Smooth muscle cell (in vitro differentiated cells): Measurements from ENCODE around the gene EVX2. TPM values are rescaled to one million over a fixed set of nuclear protein-coding genes. Genes with fewer than 3 reads are reported as not detected.

Experiments used
- DNase-seq: peaks from one replicate; lab custom pipeline; 2025; ENCODE audit not compliant: unreplicated experiment; lab: John Stamatoyannopoulos, UW
- H2AFZ ChIP-seq: fragments of 200-600 bp; sonication (generic); 2 replicates; pipeline ENCODE4 v1.6.0; 2016; ENCODE audit warnings: antibody characterized with exemption, low read depth, mild to moderate bottlenecking
- H3F3A ChIP-seq: fragments of 200-600 bp; sonication (generic); 2 replicates; pipeline ENCODE4 v1.6.0; 2017; ENCODE audit warnings: antibody characterized with exemption, low read depth
- H3K27ac ChIP-seq: fragments of 200-600 bp; sonication (generic); 2 replicates; pipeline ENCODE4 v1.5.1; 2016; ENCODE audit warnings: low read depth, mild to moderate bottlenecking
- H3K27me3 ChIP-seq: fragments of 200-600 bp; sonication (generic); 2 replicates; pipeline ENCODE4 v1.6.1; 2016; ENCODE audit warnings: low read depth, mild to moderate bottlenecking
- H3K36me3 ChIP-seq: fragments of 200-600 bp; sonication (generic); 2 replicates; pipeline ENCODE4 v1.5.1; 2016; ENCODE audit warnings: low read depth
- H3K4me1 ChIP-seq: fragments of 200-600 bp; sonication (generic); 2 replicates; pipeline ENCODE4 v1.5.1; 2016; ENCODE audit warnings: low read depth
- H3K4me2 ChIP-seq: fragments of 200-600 bp; sonication (generic); 2 replicates; pipeline ENCODE4 v1.6.0; 2016; ENCODE audit warnings: mild to moderate bottlenecking
- H3K4me3 ChIP-seq: fragments of 200-600 bp; sonication (generic); 2 replicates; pipeline ENCODE4 v1.5.1; 2016; ENCODE audit warnings: mild to moderate bottlenecking
- H3K79me2 ChIP-seq: fragments of 200-600 bp; sonication (generic); 2 replicates; pipeline ENCODE4 v1.6.0; 2016; ENCODE audit warnings: low read depth, mild to moderate bottlenecking
- H3K9ac ChIP-seq: fragments of 200-600 bp; sonication (generic); 2 replicates; pipeline ENCODE4 v1.6.0; 2016; ENCODE audit warnings: low read depth
- H3K9me3 ChIP-seq: fragments of 200-600 bp; sonication (generic); replicated peaks from 2 replicates; pipeline ENCODE4 v1.5.1; 2016; ENCODE audit warnings: low read depth
- H4K20me1 ChIP-seq: fragments of 200-600 bp; sonication (generic); 2 replicates; pipeline ENCODE4 v1.6.0; 2016; ENCODE audit warnings: low read depth
- WGBS: methylation state at CpG from one replicate; pipeline ENCODE4 v1.1.7; 2016; ENCODE audit warnings: low lambda C conversion rate; 5-methylcytosine and 5-hydroxymethylcytosine counted together
- polyA plus RNA-seq: library from polyadenylated mRNA; unstranded; fragments of >200 nt; fragmentation: Nextera tagmentation; extraction: Ambion mirVana; gene quantifications from 2 replicates; pipeline ENCODE4 v1.2.1, GENCODE V29; 2016
- total RNA-seq: library from RNA; depleted of rRNA; stranded (reverse); fragments of >200 nt; gene quantifications from 2 replicates; pipeline ENCODE4 v1.2.3, GENCODE V29; 2014
- TF ChIP-seq, protein P1 (sequence below): fragments of 200-600 bp; sonication (generic); IDR thresholded peaks from 2 replicates; pipeline ENCODE4 v1.5.1; 2017; ENCODE audit warnings: borderline replicate concordance, mild to moderate bottlenecking, antibody characterized with exemption; ENCODE audit not compliant: insufficient read depth, poor library complexity, severe bottlenecking

EVX2 gene
- total and polyA plus RNA-seq, 2 experiments from 2014 or later = 0.04 TPM; not detected in 1

DNA sequence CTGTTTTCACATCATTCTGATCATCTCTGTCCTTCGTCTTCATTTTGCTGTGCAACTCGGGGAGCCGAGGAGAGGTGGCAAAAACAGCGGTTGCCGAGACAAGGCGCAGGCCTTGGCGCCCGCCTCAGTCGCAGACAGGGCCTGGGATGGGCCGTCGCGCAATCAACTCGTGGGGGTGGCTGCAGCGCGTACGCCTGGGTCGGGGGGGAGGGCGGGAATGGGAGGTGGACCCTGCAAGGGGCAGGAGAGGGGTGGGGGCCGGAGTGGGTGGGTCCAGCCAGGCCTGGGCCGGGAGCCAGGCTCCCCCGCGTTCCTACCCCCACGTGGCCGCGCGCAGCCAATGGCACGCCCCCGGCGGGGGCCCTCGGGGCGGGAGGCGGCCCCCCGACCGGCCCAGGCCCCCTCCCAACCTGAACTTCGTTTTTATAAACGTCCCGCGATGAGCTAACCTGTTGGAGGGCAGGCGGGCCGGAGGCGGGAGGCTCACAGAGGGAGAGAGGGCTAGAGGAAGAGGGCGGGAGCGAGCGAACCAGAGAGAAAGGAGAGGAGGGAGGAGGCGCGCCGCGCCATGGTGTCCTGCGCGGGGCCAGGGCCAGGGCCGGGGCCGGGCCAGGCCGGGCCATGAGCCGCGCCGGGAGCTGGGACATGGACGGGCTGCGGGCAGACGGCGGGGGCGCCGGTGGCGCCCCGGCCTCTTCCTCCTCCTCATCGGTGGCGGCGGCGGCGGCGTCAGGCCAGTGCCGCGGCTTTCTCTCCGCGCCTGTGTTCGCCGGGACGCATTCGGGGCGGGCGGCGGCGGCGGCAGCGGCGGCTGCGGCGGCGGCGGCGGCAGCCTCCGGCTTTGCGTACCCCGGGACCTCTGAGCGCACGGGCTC, 8.7 kb upstream of the EVX2 start, which contains the start of gene HOXD13:
Gene HOXD13, plus strand, starts transcription at position 452 of the 875 bp plus-strand sequence. Its CDS starts 170 bp downstream, at position 622.
- WGBS = 2% methylated on average over 43 of the region's 95 CpGs

DNA sequence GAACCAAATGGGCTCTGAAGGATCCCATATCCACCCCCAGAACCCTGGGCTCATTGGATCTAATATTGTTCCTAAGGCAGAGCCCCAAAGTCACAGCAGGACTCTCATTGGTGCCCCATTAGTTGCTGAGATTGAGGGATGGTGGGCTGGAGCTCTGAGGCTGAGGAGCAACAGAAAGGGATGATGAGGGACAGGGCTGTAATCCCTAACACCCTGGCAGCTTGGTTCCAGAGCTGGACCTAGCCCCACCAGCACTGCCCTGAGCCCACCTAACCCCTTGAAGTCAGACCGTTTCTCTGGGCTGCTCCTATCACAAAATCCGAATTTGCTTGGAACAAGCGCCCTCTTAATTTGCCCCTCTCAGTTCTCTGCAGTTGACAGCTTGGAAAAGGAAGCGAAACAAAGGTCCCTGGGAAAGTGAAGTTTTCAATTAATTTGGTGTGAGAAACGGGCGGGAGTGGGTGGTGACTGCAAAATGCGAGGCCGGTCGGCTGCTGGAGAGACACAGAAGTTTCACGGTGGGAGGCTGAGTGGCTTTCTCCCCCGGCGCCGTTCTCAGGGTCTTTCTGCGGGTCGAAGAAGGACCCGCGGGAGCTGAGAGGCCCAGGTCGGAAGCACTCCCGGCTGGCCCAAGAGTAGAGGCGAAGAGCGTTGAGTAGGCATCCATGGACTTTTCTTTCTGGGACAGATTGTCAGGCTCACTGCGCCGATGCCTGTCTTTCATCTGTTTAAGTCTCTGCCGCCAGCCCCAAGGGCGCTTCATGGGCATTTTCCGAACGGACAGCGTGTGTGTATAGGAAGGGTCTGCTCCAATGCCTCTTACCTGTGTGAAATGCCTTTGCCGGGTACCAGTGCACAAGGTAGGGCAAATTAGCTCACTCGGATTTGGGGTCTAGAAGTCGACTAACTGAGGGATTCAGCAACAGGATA, 7.8 kb upstream of the EVX2 start:
- Histone ChIP-seq H3K4me3 (peak overlapping the region; percentile 13), H3F3A (no peaks in the 10 kb centered on the region), H3K36me3 (no peaks in the 10 kb centered on the region), H3K9ac (no peak overlapping the region), H3K4me2 (no peak overlapping the region), H3K27ac (no peak overlapping the region), H4K20me1 (no peaks in the 10 kb centered on the region), H3K9me3 (no peaks in the 10 kb centered on the region), H3K27me3 (peaks cover 100% of the 10 kb centered on the region), H2AFZ (no peak overlapping the region), H3K4me1 (peaks cover 5% of the 10 kb centered on the region), H3K79me2 (no peaks in the 10 kb centered on the region)
- TF ChIP-seq, protein P1, sequence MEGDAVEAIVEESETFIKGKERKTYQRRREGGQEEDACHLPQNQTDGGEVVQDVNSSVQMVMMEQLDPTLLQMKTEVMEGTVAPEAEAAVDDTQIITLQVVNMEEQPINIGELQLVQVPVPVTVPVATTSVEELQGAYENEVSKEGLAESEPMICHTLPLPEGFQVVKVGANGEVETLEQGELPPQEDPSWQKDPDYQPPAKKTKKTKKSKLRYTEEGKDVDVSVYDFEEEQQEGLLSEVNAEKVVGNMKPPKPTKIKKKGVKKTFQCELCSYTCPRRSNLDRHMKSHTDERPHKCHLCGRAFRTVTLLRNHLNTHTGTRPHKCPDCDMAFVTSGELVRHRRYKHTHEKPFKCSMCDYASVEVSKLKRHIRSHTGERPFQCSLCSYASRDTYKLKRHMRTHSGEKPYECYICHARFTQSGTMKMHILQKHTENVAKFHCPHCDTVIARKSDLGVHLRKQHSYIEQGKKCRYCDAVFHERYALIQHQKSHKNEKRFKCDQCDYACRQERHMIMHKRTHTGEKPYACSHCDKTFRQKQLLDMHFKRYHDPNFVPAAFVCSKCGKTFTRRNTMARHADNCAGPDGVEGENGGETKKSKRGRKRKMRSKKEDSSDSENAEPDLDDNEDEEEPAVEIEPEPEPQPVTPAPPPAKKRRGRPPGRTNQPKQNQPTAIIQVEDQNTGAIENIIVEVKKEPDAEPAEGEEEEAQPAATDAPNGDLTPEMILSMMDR = no peak
- WGBS = 11% methylated on average over 30 of the region's 31 CpGs
- no peak for DNase-seq

More for the DNA sequence above, 8.7 kb upstream of the EVX2 start, which contains the start of gene HOXD13:
- H3K4me2 ChIP-seq = peak within 1 kb of the TSS; percentile 80
- TF ChIP-seq, protein P1 = no peak
- no peak within 1 kb of the TSS for H3K9ac ChIP-seq
- no peaks in the 10 kb centered on the region for H3K79me2 ChIP-seq
- H3K36me3 ChIP-seq = no peaks in the 10 kb centered on the region
- H3K27ac ChIP-seq = no peak within 1 kb of the TSS
- H4K20me1 ChIP-seq = no peaks in the 10 kb centered on the region
- no peaks in the 10 kb centered on the region for H3K9me3 ChIP-seq
- no peaks in the 10 kb centered on the region for H3F3A ChIP-seq
- DNase-seq = no peak
- H3K4me3 ChIP-seq = peak within 1 kb of the TSS; percentile 58
- H3K27me3 ChIP-seq = peaks cover 100% of the 10 kb centered on the region
- peak within 1 kb of the TSS; percentile 14 for H2AFZ ChIP-seq
- peaks cover 5% of the 10 kb centered on the region for H3K4me1 ChIP-seq

DNA sequence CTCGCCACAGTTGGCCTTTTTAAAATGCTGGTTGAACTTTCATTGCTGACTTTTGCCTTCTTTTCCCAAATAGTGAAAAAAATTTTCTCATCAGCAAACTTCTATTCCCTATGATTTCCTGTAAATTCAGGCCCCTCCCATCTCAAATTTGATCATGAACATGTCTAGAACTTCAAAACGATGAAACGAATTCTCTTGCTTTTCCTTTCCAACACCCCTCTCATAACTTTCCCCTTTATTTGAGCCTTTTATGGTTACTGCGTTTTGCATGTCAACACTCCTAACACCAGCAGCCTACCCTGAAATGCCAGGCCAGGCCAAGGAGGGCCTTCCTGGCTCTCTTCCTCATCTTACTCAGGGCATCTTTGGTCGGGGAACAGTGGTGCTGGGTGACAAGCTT, 7.1 kb upstream of the EVX2 start:
- Histone ChIP-seq H2AFZ (no peak overlapping the region), H3K4me3 (no peak overlapping the region), H4K20me1 (no peaks in the 10 kb centered on the region), H3K4me1 (peaks cover 7% of the 10 kb centered on the region), H3K79me2 (no peaks in the 10 kb centered on the region), H3K9me3 (no peaks in the 10 kb centered on the region), H3K27ac (no peak overlapping the region), H3K27me3 (peaks cover 100% of the 10 kb centered on the region), H3F3A (no peaks in the 10 kb centered on the region), H3K4me2 (no peak overlapping the region), H3K36me3 (no peaks in the 10 kb centered on the region), H3K9ac (no peak overlapping the region)
- WGBS = 46% methylated on average over 5 of the region's 5 CpGs
- TF ChIP-seq, protein P1 = no peak
- no peak for DNase-seq
